Fibroblast of lung (primary cell): ENCODE measurements around the gene PCTP. TPM values are rescaled to one million over a fixed set of nuclear protein-coding genes. Genes with fewer than 3 reads are reported as not detected.

Experiments
- DNase-seq, 2 donors: peaks; one replicate each; pipeline versions ENCODE4 v3.0.0 to v3.0.0-alpha.2; 2010; ENCODE audit warnings: low read depth in 2 of 2
- H2AFZ ChIP-seq: 2 replicates; pipeline ENCODE4 v1.5.1; 2012; ENCODE audit warnings: low read length, control low read depth, inconsistent platforms
- H3K27ac ChIP-seq: 2 replicates; pipeline ENCODE4 v1.5.1; 2011; ENCODE audit warnings: low read length, control low read depth; ENCODE audit not compliant: insufficient read depth
- H3K27me3 ChIP-seq: 2 replicates; pipeline ENCODE4 v1.5.1; 2011; ENCODE audit warnings: mild to moderate bottlenecking, low read length; ENCODE audit not compliant: control insufficient read depth, insufficient read depth
- H3K36me3 ChIP-seq: 2 replicates; pipeline ENCODE4 v1.5.1; 2011; ENCODE audit warnings: low read length; ENCODE audit not compliant: control insufficient read depth, insufficient read depth
- H3K4me1 ChIP-seq: 2 replicates; pipeline ENCODE4 v1.5.1; 2011; ENCODE audit warnings: low read length; ENCODE audit not compliant: control insufficient read depth, insufficient read depth; ENCODE audit errors: extremely low read depth
- H3K4me2 ChIP-seq: 2 replicates; pipeline ENCODE4 v1.5.1; 2011; ENCODE audit warnings: low read length, control low read depth; ENCODE audit not compliant: insufficient read depth; ENCODE audit errors: extremely low read depth
- H3K4me3 ChIP-seq, 4 experiments: fragments of 200-600 bp in 1 of 4; sonication (generic) in 1 of 4; replicated peaks in 1 of 4; 2 replicates each; pipeline ENCODE4 v1.5.1; 2011 to 2016; ENCODE audit warnings: low read length in 4 of 4, low read depth in 3 of 4, mild to moderate bottlenecking in 3 of 4, control low read depth in 2 of 4, inconsistent platforms in 1 of 4, mixed read lengths in 1 of 4; ENCODE audit not compliant: insufficient read depth in 1 of 4; ENCODE audit errors: control extremely low read depth in 1 of 4
- H3K79me2 ChIP-seq: 2 replicates; pipeline ENCODE4 v1.5.1; 2012; ENCODE audit warnings: mild to moderate bottlenecking, low read length, inconsistent platforms; ENCODE audit not compliant: control insufficient read depth, insufficient read depth
- H3K9ac ChIP-seq: 2 replicates; pipeline ENCODE4 v1.5.1; 2011; ENCODE audit warnings: mild to moderate bottlenecking, low read length, control low read depth; ENCODE audit not compliant: insufficient read depth
- H3K9me3 ChIP-seq: 2 replicates; pipeline ENCODE4 v1.5.1; 2012; ENCODE audit warnings: low read depth, low read length; ENCODE audit not compliant: control insufficient read depth, insufficient read depth
- H4K20me1 ChIP-seq: 2 replicates; pipeline ENCODE4 v1.5.1; 2011; ENCODE audit warnings: low read length; ENCODE audit not compliant: control insufficient read depth, insufficient read depth; ENCODE audit errors: extremely low read depth
- EZH2 ChIP-seq: IDR thresholded peaks from 2 replicates; pipeline ENCODE4 v1.5.1; 2012; ENCODE audit warnings: low read length, control low read depth, mild to moderate bottlenecking; ENCODE audit errors: missing control alignments
- polyA plus RNA-seq, 2 donors: library from polyadenylated mRNA; depleted of rRNA in 1 of 2; stranded (reverse) in 1 of 2; unstranded in 1 of 2; fragments of >200 nt; gene quantifications; 2 replicates each; pipeline ENCODE4 v1.2.1, GENCODE V29; 2011 to 2012; ENCODE audit warnings: missing spikeins in 1 of 2
- total RNA-seq: library from RNA; depleted of rRNA; stranded (reverse); fragments of >200 nt; gene quantifications from 2 replicates; pipeline ENCODE4 v1.2.1, GENCODE V29; 2014
- TF ChIP-seq, protein P1 (sequence below), 2 donors: IDR thresholded peaks in 1 of 2; conservative IDR thresholded peaks in 1 of 2; 1 replicate in 1 of 2; 2 replicates in 1 of 2; pipeline ENCODE4 v1.5.1; 2011 to 2012; ENCODE audit warnings: low read length in 2 of 2, control low read depth in 1 of 2, inconsistent platforms in 1 of 2, low read depth in 1 of 2, mild to moderate bottlenecking in 1 of 2

Gene PCTP
- total and polyA plus RNA-seq, 2 donors (not counting 1 experiment from before 2014, with no cell fraction given), result 20.4 to 20.6 TPM

GRCh38 chr17:55720919-55721836, 29.7 kb upstream of the PCTP start:
- Histone ChIP-seq H3K27me3 (no peaks in the 10 kb centered on the region), H2AFZ (no peak overlapping the region), H3K9me3 (no peaks in the 10 kb centered on the region), H3K27ac (no peak overlapping the region), H4K20me1 (no peaks in the 10 kb centered on the region), H3K4me1 (peaks cover 10% of the 10 kb centered on the region), H3K9ac (no peak overlapping the region), H3K36me3 (no peaks in the 10 kb centered on the region), H3K4me3 (peak overlapping the region in 2 of 4 experiments; percentile 55 to 59), H3K79me2 (no peaks in the 10 kb centered on the region), H3K4me2 (peak overlapping the region; percentile 36)
- no peak for TF ChIP-seq EZH2
- TF ChIP-seq, protein P1, sequence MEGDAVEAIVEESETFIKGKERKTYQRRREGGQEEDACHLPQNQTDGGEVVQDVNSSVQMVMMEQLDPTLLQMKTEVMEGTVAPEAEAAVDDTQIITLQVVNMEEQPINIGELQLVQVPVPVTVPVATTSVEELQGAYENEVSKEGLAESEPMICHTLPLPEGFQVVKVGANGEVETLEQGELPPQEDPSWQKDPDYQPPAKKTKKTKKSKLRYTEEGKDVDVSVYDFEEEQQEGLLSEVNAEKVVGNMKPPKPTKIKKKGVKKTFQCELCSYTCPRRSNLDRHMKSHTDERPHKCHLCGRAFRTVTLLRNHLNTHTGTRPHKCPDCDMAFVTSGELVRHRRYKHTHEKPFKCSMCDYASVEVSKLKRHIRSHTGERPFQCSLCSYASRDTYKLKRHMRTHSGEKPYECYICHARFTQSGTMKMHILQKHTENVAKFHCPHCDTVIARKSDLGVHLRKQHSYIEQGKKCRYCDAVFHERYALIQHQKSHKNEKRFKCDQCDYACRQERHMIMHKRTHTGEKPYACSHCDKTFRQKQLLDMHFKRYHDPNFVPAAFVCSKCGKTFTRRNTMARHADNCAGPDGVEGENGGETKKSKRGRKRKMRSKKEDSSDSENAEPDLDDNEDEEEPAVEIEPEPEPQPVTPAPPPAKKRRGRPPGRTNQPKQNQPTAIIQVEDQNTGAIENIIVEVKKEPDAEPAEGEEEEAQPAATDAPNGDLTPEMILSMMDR (conservative IDR thresholded peaks at IDR 0.05 in 1 of 2, IDR thresholded peaks at IDR 0.05 in 1 of 2; ENCODE audit: low read depth in 1 of 2, low read length in 2 of 2), result no peak
- DNase-seq, result no peak

GRCh38 chr17:55722016-55722736, 28.7 kb upstream of the PCTP start:
- Histone ChIP-seq H3K79me2 (no peaks in the 10 kb centered on the region), H2AFZ (no peak overlapping the region), H3K9me3 (no peaks in the 10 kb centered on the region), H3K27ac (peak overlapping the region; percentile 40), H3K4me2 (peak overlapping the region; percentile 55), H3K27me3 (no peaks in the 10 kb centered on the region), H3K9ac (no peak overlapping the region), H3K36me3 (no peaks in the 10 kb centered on the region), H3K4me3 (peak overlapping the region; percentile 16 to 59 (median 41)), H4K20me1 (no peaks in the 10 kb centered on the region), H3K4me1 (peaks cover 15% of the 10 kb centered on the region)
- TF ChIP-seq, protein P1 (conservative IDR thresholded peaks at IDR 0.05 in 1 of 2, IDR thresholded peaks at IDR 0.05 in 1 of 2; ENCODE audit: low read depth in 1 of 2, low read length in 2 of 2), result no peak
- no peak for TF ChIP-seq EZH2
- DNase-seq, result peak in 1 of 2 donors; percentile 46

- Histone ChIP-seq H3K9ac (no peak within 1 kb of the TSS), H4K20me1 (no peaks in the 10 kb centered on the region), H2AFZ (peak within 1 kb of the TSS; percentile 33), H3K4me3 (peak within 1 kb of the TSS; percentile 16 to 59 (median 41)), H3K79me2 (no peaks in the 10 kb centered on the region), H3K4me2 (peak within 1 kb of the TSS; percentile 55), H3K27me3 (no peaks in the 10 kb centered on the region), H3K9me3 (no peaks in the 10 kb centered on the region), H3K4me1 (peaks cover 22% of the 10 kb centered on the region), H3K27ac (peak within 1 kb of the TSS; percentile 40), H3K36me3 (no peaks in the 10 kb centered on the region)
- no peak for TF ChIP-seq EZH2
- TF ChIP-seq, protein P1 (conservative IDR thresholded peaks at IDR 0.05 in 1 of 2, IDR thresholded peaks at IDR 0.05 in 1 of 2; ENCODE audit: low read depth in 1 of 2, low read length in 2 of 2), result no peak
- DNase-seq, result peak; percentile 82 to 90
Measured at GRCh38 chr17:55722742-55723487, 27.9 kb upstream of the PCTP start, which contains the start of gene TMEM100. TMEM100 (minus strand) TSS chr17:55722864; CDS start chr17:55721070, 1,794 bp downstream.
